AG09309 (cell line): ENCODE data around the gene JADE2.

Experiments
- DNase-seq: peaks from one replicate; pipeline ENCODE4 v3.0.0-alpha.2; 2010; ENCODE audit warnings: low read depth
- H3K4me3 ChIP-seq: 2 replicates; pipeline ENCODE4 v1.5.1; 2011; ENCODE audit warnings: mild to moderate bottlenecking, low read depth, low read length, moderate library complexity; ENCODE audit not compliant: control insufficient read depth
- TF ChIP-seq, protein P1 (sequence below): IDR thresholded peaks from 2 replicates; pipeline ENCODE4 v1.5.1; 2011; ENCODE audit warnings: mild to moderate bottlenecking, low read depth, low read length, inconsistent platforms; ENCODE audit not compliant: insufficient read depth, control insufficient read depth; ENCODE audit errors: missing control alignments

Gene JADE2

GRCh38 chr5:134577022-134577795 is 51.7 kb downstream of the JADE2 start:
- TF ChIP-seq, protein P1, sequence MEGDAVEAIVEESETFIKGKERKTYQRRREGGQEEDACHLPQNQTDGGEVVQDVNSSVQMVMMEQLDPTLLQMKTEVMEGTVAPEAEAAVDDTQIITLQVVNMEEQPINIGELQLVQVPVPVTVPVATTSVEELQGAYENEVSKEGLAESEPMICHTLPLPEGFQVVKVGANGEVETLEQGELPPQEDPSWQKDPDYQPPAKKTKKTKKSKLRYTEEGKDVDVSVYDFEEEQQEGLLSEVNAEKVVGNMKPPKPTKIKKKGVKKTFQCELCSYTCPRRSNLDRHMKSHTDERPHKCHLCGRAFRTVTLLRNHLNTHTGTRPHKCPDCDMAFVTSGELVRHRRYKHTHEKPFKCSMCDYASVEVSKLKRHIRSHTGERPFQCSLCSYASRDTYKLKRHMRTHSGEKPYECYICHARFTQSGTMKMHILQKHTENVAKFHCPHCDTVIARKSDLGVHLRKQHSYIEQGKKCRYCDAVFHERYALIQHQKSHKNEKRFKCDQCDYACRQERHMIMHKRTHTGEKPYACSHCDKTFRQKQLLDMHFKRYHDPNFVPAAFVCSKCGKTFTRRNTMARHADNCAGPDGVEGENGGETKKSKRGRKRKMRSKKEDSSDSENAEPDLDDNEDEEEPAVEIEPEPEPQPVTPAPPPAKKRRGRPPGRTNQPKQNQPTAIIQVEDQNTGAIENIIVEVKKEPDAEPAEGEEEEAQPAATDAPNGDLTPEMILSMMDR, result no peak
- no peak overlapping the region for H3K4me3 ChIP-seq
- DNase-seq, result no peak

DNA sequence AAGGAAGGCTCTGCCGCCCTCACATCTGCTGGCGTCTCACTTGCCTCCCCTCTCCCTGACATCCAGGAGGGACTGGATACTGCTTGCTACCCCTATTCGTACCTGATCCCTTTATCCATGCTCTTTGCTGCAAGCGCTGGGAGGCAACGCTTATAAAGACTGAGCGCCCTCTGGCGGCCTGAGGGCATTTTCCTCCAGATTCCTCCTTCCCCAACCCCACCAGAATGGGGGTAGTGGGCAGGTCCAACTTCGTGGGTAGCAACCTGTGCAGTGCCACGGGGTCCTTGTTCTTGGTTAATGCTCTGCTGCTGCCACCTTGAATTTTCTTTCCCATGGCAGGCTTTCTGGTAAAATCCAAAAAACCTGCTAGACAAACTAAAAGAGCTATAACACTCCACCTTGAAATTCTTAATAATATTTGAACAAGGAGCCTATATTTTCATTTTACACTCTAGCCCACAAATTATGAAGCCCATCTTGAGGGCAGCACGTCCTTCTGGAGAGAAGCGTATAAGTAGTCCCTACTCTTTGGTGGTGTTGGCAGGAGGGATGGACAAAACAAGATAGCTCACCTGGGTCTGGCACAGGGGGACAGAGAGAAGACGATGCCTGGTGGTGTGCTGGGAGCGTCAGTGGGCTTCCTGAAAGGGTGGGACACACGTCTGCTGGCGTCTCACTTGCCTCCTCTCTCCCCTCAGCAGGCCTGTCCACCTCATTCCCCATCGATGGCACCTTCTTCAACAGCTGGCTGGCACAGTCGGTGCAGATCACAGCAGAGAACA is 52.5 kb downstream of the JADE2 start:
- TF ChIP-seq, protein P1, result peak; percentile 94
- no peak overlapping the region for H3K4me3 ChIP-seq
- DNase-seq, result peak; percentile 39

- H3K4me3 ChIP-seq, result no peak overlapping the region
- DNase-seq, result no peak
- TF ChIP-seq, protein P1, result no peak
These were observed 53.3 kb downstream of the JADE2 start for GRCh38 chr5:134578578-134579283.

DNA sequence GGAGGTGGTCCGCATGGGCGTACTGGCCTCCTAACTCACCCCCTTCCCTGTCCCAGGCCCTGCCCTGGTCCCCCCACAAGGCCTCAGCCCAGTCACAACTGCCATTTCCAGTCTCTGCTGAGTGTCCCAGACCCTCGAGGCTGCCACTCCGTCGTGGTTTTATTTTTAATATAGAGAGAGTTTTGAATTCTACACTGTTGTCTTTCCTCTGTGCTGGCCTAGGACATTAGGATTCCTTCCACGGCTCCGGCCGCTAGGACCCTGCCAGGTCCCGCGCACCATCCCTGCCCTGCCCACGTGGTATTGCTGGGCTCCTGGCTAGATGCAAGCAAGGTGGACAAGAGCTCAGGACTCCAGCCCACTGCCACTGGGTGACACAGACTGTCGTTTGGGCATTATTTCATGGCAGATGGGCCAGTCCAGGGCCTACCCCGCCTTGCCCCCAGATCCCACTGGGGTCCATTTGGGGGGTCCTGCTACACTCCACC is 53.9 kb downstream of the JADE2 start:
- no peak for DNase-seq
- TF ChIP-seq, protein P1, result no peak
- H3K4me3 ChIP-seq, result no peak overlapping the region

DNA sequence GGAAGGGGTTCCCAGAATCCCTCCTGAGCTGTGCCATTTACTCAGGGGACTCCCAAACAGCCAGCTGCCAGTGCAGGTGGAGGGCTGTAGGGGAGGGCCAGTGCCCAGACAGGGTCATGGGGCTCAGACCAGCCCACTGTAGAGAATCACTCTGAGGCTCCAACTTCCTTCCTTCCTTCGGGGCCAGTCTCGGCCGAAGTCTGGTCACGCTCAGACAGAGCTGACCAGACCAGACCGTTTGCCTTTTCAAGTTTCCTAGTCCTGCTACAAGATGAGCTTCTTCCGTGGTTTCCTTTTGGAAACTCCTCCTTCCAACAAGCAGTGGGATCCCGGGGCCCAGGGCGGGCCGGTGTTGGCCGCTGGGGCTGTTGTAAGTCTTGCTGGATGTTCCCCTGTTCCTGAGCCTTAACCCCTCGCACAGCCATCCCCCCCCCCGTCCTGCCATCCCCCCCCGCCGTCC is 54.6 kb downstream of the JADE2 start:
- DNase-seq, result no peak
- TF ChIP-seq, protein P1, result no peak
- no peak overlapping the region for H3K4me3 ChIP-seq

GRCh38 chr5:134581241-134581981 is 55.9 kb downstream of the JADE2 start:
- TF ChIP-seq, protein P1, result no peak
- no peak for DNase-seq
- H3K4me3 ChIP-seq, result no peak overlapping the region
